GM19099 (cell line): ENCODE data around the gene LRRC25.

Experiments used
- POLR2A ChIP-seq: IDR thresholded peaks from 3 replicates; pipeline ENCODE4 v1.6.1; 2011; ENCODE audit warnings: low read depth; ENCODE audit not compliant: insufficient read length; ENCODE audit errors: extremely low read depth

The LRRC25 gene

DNA sequence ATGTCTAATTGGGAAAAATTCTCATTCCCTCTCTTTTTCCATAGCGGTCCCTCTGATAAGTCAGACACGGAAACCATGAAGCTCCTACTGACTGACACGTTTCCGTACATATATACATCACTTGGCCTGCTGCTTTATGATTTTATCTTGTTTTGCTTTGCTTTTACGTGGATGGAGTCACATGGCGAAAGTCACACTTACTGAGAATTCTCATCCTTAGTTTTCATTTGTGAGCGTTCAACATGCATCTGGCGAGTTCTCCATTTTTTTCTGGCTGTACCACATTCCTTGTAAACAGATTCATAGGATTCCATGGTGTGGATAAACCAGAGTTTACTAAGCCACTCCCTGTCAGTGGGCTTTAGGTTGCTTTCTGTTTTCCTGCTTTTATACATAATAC lies 35.8 kb downstream of the LRRC25 start:
- TF ChIP-seq POLR2A = no peak

DNA sequence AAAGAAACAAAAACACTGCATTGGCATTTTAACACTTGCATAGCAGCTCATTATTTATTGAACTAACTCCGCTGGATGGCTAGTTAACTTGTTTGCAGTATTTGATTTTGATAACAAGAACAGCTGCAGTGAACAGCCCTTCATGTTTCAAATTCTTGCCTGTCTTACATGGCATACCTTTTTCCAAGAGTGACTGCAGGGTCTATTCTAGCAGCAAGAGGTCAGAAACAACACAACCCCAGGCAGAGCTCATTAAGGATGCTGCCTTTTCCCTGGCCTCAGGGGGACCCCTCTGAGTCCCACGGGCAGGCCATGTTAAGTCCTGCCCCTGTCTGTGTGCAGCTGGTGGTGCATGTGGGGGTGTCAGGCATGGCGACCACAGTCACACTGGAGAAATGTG lies 40.4 kb downstream of the LRRC25 start:
- TF ChIP-seq POLR2A = no peak

DNA sequence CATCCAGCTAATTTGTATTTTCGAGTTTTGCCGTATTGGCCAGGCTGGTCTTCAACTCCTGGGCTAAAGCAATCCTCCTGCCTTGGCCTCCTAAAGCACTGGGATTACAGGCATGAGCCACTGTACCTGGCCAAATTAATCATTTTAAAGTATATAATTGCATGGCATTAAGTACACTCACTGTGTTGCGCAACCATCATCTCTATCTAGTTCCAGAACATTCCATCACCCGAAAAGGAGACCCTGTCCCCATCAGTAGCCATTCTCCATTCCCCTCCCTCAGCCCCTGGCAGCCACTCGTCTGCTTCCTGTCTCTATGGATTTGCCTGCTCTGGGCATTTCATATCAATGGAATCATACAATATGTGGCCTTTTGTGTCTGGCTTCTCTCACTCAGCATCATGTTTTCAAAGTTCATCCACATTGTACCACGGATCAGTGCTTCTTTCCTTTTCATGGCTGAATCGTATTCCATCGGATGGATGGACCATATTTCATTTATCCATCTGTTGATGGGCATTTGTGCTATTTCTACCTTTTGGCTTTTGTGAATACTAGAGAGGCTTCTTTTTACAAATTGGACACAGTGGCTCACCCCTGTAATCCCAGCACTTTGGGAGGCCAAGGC lies 43.9 kb downstream of the LRRC25 start:
- no peak for TF ChIP-seq POLR2A

DNA sequence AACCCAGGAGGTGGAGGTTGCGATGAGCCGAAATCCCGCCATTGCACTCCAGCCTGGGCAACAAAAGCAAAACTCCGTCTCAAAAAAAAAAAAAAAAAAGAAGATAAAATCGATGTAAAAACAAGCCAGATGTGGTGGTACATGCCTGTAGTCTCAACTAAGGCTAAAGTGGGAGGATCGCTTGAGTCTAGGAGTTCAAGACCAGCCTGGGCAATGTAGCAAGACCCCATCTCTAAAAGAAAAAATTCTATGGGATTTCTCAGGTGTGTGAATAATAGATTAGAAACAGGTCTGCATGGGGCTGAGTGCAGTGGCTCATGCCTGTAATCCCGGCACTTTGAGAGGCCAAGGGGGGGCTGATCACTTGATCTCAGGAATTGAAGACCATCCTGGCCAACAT lies 45.9 kb downstream of the LRRC25 start:
- no peak for TF ChIP-seq POLR2A

DNA sequence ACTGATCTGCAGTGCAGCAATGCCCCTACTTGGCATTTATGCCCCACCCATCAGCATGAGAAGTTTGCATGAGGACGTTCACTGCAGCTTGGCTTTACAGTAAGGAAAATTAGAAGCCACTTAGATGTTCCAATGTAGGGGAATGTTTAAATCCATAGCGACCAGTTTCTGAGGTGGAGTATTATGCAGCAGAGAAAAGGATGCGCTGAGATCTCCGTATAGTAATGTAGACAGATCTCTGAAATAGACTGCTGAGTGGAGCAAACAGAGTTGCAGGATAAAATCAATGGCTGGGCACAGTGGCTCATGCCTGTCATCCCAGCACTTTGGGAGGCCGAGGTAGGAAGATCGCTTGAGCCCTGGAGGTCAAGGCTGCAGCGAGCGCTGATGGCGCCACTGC lies 46.9 kb downstream of the LRRC25 start:
- no peak for TF ChIP-seq POLR2A

DNA sequence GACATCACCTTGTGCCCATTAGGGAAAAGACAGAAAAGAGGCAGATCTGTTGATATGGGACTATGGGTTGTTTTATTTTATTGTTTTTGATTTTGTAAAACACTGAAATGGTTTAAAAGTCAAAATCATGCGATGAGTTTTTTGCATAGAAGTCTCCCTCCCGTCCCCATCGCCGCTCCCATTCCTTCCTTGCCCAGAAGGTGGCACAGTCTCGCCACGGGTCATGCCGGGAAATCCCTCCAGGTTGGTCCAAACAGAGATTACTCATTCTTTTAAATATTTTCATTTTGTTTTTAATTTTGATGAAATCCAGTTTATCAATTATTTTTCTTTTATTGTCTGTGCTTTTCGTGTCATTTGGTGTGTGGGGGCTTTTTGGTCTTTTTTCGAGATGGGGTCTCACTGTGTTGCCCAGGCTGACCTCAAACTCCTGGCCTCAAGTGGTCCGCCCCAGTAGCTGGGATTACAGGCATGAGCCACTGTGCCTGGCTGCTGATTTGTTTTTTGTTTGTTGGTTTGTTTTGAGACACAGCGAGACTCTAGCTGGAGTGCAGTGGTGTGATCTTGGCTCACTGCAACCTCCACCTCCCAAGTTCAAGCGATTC lies 47.8 kb downstream of the LRRC25 start:
- TF ChIP-seq POLR2A = no peak

DNA sequence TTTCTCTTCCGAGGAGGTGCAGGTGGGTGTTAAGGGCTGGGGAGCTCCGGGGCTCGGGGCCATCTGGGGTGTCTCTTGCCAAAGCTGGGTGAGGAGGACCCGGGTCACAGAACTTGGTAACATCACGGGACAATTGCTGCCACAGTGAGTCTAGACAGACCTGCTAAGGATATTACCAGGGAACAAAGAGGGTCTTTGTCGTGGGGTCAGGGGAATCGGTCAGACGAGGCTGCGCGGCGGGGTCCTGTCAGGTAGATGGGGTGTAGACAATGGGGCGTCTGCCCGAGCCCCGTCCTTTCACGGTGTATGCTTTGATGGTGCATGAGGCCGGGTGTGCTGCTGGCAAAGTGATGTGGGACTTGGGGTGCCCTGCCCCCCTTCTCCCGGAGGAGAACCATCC lies 49.3 kb downstream of the LRRC25 start:
- TF ChIP-seq POLR2A = no peak

DNA sequence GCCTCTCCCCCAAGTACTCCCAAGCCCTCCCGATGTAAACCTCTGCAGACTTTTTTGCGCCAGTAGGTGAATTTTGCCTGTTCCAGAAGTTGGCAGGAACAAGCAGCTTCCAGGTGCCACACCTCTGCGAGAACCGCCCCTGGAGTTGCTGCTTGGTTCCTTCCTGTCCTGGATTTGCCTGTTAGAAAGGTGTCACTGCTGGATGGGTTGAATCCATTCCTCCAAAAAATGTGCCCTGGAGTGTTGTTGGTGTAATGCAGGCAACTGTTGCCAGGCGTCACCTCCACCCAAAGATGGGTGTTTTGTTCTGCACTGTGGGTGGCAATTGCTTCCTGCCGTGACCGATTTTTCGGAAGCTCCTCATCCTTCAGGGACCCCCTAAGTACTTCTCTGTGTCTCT lies 51.3 kb downstream of the LRRC25 start:
- no peak for TF ChIP-seq POLR2A

DNA sequence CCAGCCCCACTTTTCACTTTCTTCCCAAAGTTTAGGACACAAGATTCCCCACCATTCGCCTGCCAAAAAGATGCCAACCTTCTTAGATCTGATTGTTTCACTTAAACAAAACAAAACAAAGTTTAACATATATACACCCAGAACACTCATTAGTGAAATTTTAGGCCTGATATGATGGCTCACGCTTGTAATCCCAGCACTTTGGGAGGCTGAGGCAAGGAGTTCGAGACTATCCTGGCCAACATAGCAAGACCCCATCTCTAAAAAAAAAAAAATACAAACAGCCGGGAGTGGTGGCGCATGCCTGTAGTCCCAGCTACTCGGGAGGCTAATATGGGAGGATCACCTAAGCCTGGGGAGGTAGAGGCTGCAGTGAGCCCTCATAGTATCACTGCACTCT lies 52.1 kb downstream of the LRRC25 start:
- TF ChIP-seq POLR2A = no peak

DNA sequence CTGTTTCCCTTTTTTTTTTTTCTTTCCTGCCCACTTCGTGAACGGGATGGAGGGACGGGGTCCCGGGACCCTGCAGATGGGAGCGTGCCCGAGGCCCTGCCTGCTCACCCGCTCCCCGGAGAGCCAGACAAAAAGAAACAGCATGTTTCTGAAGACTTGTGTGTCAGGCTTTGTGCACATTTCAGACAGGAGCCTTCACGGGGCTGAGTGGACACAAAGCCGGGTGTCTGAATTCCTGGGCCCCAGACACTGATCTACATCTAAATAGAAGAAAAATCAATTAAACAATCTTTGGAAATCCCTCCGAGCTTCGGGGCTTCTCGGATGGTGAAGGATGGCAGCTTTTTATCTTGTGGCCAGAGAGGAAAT lies 52.9 kb downstream of the LRRC25 start:
- TF ChIP-seq POLR2A = no peak

DNA sequence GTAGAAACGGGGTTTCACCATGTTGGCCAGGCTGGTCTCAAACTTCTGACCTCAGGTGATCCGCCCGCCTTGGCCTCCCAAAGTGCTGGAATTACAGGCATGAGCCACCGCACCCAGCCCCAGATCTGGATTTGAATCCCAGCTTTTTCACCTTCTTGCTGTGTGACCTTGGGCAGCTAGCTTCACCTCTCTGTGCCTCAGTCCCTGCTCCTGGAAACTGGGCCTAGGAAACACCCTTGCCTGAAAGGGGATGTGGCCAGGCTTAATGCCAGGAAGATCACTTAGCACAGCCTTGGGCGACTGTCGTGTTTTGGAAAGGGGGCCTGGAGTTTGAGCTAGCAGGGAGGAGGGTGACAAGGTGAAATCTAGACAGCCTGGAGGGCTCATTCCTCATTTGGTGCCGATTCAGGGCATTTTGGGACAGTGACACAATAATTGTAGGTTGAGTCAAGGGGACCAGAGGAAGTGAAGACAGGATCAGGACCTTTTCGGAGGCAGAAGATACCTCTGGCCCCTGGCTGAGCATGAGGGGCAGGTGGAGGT lies 55.3 kb downstream of the LRRC25 start:
- no peak for TF ChIP-seq POLR2A
